DND-41 (cell line): ENCODE measurements around the gene MEIS1.

Source experiments
- EZH2 ChIP-seq: IDR thresholded peaks from 3 replicates; pipeline ENCODE4 v1.6.1; 2012; ENCODE audit warnings: borderline replicate concordance, low read depth, mild to moderate bottlenecking, moderate library complexity, low read length, inconsistent platforms; ENCODE audit not compliant: severe bottlenecking
- TF ChIP-seq, protein P1 (sequence below): IDR thresholded peaks from 2 replicates; pipeline ENCODE4 v1.5.1; 2012; ENCODE audit warnings: borderline replicate concordance, low read length, moderate library complexity, mild to moderate bottlenecking; ENCODE audit not compliant: poor library complexity, severe bottlenecking; ENCODE audit errors: extremely low read depth

DNA sequence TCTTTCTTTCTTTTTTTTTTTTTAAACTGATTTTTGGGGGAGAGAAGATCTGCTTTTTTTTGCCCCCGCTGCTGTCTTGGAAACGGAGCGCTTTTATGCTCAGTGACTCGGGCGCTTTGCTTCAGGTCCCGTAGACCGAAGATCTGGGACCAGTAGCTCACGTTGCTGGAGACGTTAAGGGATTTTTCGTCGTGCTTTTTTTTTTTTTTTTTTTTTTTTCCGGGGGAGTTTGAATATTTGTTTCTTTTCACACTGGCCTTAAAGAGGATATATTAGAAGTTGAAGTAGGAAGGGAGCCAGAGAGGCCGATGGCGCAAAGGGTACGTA is 587 bp downstream of the MEIS1 start:
- TF ChIP-seq, protein P1, sequence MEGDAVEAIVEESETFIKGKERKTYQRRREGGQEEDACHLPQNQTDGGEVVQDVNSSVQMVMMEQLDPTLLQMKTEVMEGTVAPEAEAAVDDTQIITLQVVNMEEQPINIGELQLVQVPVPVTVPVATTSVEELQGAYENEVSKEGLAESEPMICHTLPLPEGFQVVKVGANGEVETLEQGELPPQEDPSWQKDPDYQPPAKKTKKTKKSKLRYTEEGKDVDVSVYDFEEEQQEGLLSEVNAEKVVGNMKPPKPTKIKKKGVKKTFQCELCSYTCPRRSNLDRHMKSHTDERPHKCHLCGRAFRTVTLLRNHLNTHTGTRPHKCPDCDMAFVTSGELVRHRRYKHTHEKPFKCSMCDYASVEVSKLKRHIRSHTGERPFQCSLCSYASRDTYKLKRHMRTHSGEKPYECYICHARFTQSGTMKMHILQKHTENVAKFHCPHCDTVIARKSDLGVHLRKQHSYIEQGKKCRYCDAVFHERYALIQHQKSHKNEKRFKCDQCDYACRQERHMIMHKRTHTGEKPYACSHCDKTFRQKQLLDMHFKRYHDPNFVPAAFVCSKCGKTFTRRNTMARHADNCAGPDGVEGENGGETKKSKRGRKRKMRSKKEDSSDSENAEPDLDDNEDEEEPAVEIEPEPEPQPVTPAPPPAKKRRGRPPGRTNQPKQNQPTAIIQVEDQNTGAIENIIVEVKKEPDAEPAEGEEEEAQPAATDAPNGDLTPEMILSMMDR = no peak
- TF ChIP-seq EZH2 = no peak
